ENCODE results near the gene CCDC92. TPM values are rescaled to one million over a fixed set of nuclear protein-coding genes. Genes with fewer than 3 reads are reported as not detected.
A peak's percentile ranks its signal among the peaks of the same experiment; 100 is the strongest.

CCDC92 gene
- polyA plus RNA-seq, 1 experiment = 35.9 TPM

DNA sequence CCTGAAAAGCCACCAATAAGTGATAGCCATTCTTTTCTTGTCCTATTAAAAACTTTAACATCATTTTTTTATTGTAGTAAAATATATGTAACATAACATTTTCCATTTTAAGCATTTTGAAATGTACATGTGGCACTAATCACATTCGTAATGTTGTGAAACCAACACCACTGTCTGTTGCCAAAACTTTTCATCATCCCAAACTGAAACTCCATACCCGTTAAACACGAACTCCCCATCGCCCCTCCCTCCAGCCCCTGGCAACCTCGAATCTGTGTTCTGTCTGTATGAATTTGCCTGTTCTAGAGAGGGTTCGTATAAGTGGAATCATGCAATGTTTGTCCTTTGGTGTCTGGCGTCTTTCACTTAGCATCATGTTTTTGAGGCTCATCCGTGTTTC is 75.9 kb downstream of the CCDC92 start:
- H3K27me3 ChIP-seq (ENCODE audit: control insufficient read depth, insufficient read depth, low read length) = peaks cover 5% of the 10 kb centered on the region
- no peaks in the 10 kb centered on the region for H3K36me3 ChIP-seq (ENCODE audit: control insufficient read depth, insufficient read depth, low read length)
- ChIA-PET POLR2A (no interaction called here), CTCF (interaction anchor here (1.0 kb wide), 1 partner anchor 8 kb away, joined by 4 read pairs; no protein-coding TSS in a partner anchor)
- TF ChIP-seq, protein P1, sequence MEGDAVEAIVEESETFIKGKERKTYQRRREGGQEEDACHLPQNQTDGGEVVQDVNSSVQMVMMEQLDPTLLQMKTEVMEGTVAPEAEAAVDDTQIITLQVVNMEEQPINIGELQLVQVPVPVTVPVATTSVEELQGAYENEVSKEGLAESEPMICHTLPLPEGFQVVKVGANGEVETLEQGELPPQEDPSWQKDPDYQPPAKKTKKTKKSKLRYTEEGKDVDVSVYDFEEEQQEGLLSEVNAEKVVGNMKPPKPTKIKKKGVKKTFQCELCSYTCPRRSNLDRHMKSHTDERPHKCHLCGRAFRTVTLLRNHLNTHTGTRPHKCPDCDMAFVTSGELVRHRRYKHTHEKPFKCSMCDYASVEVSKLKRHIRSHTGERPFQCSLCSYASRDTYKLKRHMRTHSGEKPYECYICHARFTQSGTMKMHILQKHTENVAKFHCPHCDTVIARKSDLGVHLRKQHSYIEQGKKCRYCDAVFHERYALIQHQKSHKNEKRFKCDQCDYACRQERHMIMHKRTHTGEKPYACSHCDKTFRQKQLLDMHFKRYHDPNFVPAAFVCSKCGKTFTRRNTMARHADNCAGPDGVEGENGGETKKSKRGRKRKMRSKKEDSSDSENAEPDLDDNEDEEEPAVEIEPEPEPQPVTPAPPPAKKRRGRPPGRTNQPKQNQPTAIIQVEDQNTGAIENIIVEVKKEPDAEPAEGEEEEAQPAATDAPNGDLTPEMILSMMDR (IDR thresholded peaks at IDR 0.05; ENCODE audit: insufficient read depth, low read depth, low read length) = no peak
- DNase-seq (ENCODE audit: low read depth) = peak; percentile 44
- H3K4me3 ChIP-seq (ENCODE audit: low read depth, low read length) = peak overlapping the region; percentile 44

DNA sequence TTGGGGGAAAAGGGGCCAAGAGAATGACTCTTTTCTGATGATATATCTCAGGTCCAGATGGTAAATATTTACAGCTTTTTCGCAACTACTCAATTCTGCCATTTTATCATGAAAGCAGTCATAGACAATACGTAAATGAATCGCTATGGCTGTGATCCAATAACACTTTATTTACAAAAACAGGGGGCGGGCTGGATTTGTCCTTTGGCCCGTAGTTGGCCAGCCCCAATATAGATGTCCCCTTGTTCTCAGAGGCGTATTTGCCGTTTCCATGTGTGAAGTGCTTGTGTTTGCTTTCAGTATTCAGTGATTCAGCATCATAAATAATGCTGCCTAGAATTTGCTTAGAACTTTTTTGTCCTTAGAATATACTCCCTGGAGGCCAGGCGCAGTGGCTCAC is 77.2 kb downstream of the CCDC92 start:
- CTCF ChIA-PET = interaction anchor here (0.7 to 1.0 kb wide), 2 partner anchors 10 to 89 kb away, joined by 3 to 4 read pairs; no protein-coding TSS in a partner anchor
- no peak overlapping the region for H3K4me3 ChIP-seq (ENCODE audit: low read depth, low read length)
- no peak for DNase-seq (ENCODE audit: low read depth)

DNA sequence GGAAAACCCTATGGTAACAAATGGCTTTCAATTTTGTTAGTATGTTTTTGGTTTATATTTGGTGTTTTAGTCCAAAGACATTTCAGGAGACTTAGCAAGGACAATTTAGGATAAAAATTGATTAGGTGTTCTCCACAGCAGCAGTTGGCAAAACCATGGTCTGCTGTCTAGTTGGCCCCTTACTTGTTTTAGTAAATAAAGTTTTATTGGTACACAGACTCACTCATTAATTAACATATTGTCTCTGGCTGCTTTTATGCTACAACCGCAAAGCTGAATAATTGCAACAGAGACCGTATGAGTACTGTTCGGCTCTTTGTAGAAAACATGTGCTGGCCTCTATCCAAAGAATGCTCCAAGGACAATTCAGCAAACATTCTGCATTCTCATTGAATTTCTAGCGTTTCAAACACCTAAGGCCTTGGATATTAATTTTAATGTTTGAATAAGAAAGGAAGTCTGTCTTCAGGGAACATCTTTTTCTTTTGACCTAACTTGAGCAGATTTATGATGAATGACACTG is 77.7 kb downstream of the CCDC92 start:
- peaks cover 7% of the 10 kb centered on the region for H3K27me3 ChIP-seq (ENCODE audit: control insufficient read depth, insufficient read depth, low read length)
- no peak for DNase-seq (ENCODE audit: low read depth)
- TF ChIP-seq, protein P1 (IDR thresholded peaks at IDR 0.05; ENCODE audit: insufficient read depth, low read depth, low read length) = no peak
- H3K4me3 ChIP-seq (ENCODE audit: low read depth, low read length) = no peak overlapping the region
- ChIA-PET POLR2A (no interaction called here), CTCF (interaction anchor here (1.4 kb wide), 1 partner anchor 10 kb away, joined by 8 read pairs; no protein-coding TSS in a partner anchor)
- H3K36me3 ChIP-seq (ENCODE audit: control insufficient read depth, insufficient read depth, low read length) = no peaks in the 10 kb centered on the region

More for the DNA sequence above, 77.2 kb downstream of the CCDC92 start:
- Histone ChIP-seq H3K27me3 (ENCODE audit: control insufficient read depth, insufficient read depth, low read length) (peaks cover 7% of the 10 kb centered on the region), H3K36me3 (ENCODE audit: control insufficient read depth, insufficient read depth, low read length) (no peaks in the 10 kb centered on the region)
- TF ChIP-seq, protein P1 (IDR thresholded peaks at IDR 0.05; ENCODE audit: insufficient read depth, low read depth, low read length) = no peak
- POLR2A ChIA-PET = no interaction called here

DNA sequence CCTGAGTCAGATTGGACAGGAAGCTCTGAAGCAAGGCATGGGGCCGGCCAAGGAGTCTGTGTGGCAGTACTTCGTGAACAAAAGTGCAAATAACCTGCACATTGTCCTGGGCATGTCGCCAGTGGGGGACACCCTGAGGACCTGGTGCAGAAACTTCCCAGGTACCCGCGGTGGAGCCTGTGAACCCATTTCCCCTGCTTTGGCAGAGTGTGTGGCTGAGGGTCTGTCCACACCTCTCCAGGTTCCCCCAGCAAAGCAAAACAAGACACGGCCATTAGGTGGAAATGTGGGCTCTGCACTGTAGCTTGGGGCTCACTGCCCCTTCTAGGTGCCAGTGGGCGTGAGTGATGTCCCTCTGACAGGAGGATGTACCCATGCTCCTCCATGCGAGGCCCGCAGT is 79.4 kb downstream of the CCDC92 start:
- CTCF ChIA-PET = no interaction called here
- POLR2A ChIA-PET = no interaction called here
- no peak for DNase-seq (ENCODE audit: low read depth)
- Histone ChIP-seq H3K4me3 (ENCODE audit: low read depth, low read length) (no peak overlapping the region), H3K27me3 (ENCODE audit: control insufficient read depth, insufficient read depth, low read length) (peaks cover 10% of the 10 kb centered on the region), H3K36me3 (ENCODE audit: control insufficient read depth, insufficient read depth, low read length) (no peaks in the 10 kb centered on the region)
- TF ChIP-seq, protein P1 (IDR thresholded peaks at IDR 0.05; ENCODE audit: insufficient read depth, low read depth, low read length) = no peak

DNA sequence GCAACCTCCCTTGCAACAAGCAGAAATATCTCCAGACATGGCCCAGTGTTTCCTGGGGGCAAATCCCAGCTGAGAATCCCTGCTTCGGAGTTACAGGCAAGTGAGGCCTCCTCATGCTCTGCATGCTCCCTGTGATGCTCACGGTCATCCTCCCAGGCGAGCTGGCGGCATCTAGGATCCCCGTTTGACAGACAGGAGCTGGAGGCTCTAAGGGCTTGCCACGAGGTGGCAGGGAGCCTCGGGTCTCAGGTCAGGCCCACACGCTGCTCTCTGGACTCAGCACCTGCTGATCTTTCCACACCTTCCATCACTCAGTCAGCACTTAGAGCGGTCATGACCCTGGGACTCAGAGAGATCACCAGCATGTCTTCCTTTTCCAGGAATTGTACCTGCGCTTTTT is 79.8 kb downstream of the CCDC92 start:
- POLR2A ChIA-PET = no interaction called here
- Histone ChIP-seq H3K27me3 (ENCODE audit: control insufficient read depth, insufficient read depth, low read length) (peaks cover 10% of the 10 kb centered on the region), H3K4me3 (ENCODE audit: low read depth, low read length) (no peak overlapping the region), H3K36me3 (ENCODE audit: control insufficient read depth, insufficient read depth, low read length) (no peaks in the 10 kb centered on the region)
- CTCF ChIA-PET = no interaction called here
- DNase-seq (ENCODE audit: low read depth) = no peak
- TF ChIP-seq, protein P1 (IDR thresholded peaks at IDR 0.05; ENCODE audit: insufficient read depth, low read depth, low read length) = no peak

Measured in BJ (cell line).